ENCODE measurements around the gene MED6.

The MED6 gene

DNA sequence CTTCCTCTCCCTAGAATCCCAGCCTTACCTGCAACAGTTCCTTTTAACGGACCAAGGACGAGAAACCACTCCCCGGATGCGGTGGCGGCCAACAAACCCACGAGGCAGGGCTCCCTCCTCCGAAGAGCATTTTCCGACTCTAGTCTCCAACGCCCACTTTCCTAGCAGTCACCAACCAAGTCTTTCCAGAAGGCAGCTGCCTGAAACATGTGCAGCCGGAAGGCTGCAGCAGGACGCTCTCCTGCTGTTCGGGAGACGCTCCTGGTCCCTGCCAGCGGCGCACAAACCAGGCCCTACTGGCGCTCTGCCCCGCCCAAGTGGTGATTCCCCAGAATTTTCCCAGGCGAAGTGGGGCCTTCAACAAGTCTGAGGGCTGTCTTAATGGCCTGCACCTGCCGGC is 44.6 kb downstream of the MED6 start:
- no peaks in the 10 kb centered on the region for H3K4me1 ChIP-seq (ENCODE audit: control insufficient read depth in 1 of 2, insufficient read depth in 2 of 2, low read length in 2 of 2)
- H2BK120ac ChIP-seq (ENCODE audit: insufficient read depth, low read length, poor library complexity): no peak overlapping the region
- H3K27ac ChIP-seq (ENCODE audit: low read depth, low read length): no peak overlapping the region
- no peak overlapping the region for H3K4me2 ChIP-seq (ENCODE audit: low read length)
- WGBS (ENCODE audit: extremely low coverage, insufficient coverage, insufficient read length): no CpG with 5 or more reads among the region's 19 CpGs
- no peak overlapping the region for H4K12ac ChIP-seq (ENCODE audit: low read depth, low read length)
- no peak overlapping the region for H3K18ac ChIP-seq (ENCODE audit: low read length)
- H3K4me3 ChIP-seq (ENCODE audit: low read depth, low read length): no peak overlapping the region
- no peaks in the 10 kb centered on the region for H3K36me3 ChIP-seq (ENCODE audit: control insufficient read depth in 1 of 2, insufficient read depth in 2 of 2, low read length in 2 of 2)
- no peak overlapping the region for H3K14ac ChIP-seq (ENCODE audit: low read length)
- no peak overlapping the region for H2AK5ac ChIP-seq (ENCODE audit: low read length)
- no peaks in the 10 kb centered on the region for H3K79me2 ChIP-seq (ENCODE audit: control insufficient read depth, insufficient read depth, low read length, poor library complexity)
- H2BK5ac ChIP-seq (ENCODE audit: low read depth, low read length, poor library complexity): no peak overlapping the region
- peaks cover 2% of the 10 kb centered on the region for H3K9me3 ChIP-seq (ENCODE audit: insufficient read depth, low read depth, low read length)
- H4K8ac ChIP-seq (ENCODE audit: low read depth, low read length): no peak overlapping the region
- no peak overlapping the region for H3K9ac ChIP-seq (ENCODE audit: low read length)
- no peaks in the 10 kb centered on the region for H3K27me3 ChIP-seq (ENCODE audit: insufficient read depth, low read length)
- no peak overlapping the region for H2AFZ ChIP-seq (ENCODE audit: insufficient read depth, low read length, poor library complexity)
- no peak for DNase-seq
- H3K4ac ChIP-seq (ENCODE audit: low read depth, low read length): no peak overlapping the region
- H2BK12ac ChIP-seq (ENCODE audit: low read length): no peak overlapping the region
- H3K79me1 ChIP-seq (ENCODE audit: low read length): no peaks in the 10 kb centered on the region
- no peak overlapping the region for H3K23ac ChIP-seq (ENCODE audit: low read length)
- no peak overlapping the region for H4K91ac ChIP-seq (ENCODE audit: low read depth, low read length)

DNA sequence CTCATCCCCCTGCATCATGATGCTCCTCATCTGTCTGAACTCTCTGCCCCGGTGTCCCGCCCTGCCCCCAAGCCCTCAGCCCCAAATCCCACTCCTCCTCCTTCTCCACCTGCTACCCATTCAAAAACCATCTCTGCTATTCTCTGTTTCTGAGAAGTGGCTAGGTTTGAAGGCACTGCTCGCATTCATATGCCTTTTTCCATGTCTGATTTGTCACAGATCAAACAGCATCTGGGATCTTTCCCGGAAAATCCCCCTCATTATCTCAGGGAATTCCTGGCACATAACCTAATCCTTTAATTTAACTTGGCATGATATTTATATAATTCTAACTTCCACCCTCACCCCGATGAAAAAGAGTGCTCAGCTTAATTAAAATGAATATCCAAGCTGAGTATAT is 62.4 kb downstream of the MED6 start:
- no CpG with 5 or more reads among the region's 5 CpGs for WGBS (ENCODE audit: extremely low coverage, insufficient coverage, insufficient read length)
- Histone ChIP-seq H4K12ac (ENCODE audit: low read depth, low read length) (no peak overlapping the region), H2BK120ac (ENCODE audit: insufficient read depth, low read length, poor library complexity) (no peak overlapping the region), H2BK5ac (ENCODE audit: low read depth, low read length, poor library complexity) (no peak overlapping the region), H3K27ac (ENCODE audit: low read depth, low read length) (no peak overlapping the region), H2BK12ac (ENCODE audit: low read length) (no peak overlapping the region), H2AK5ac (ENCODE audit: low read length) (no peak overlapping the region), H3K4me3 (ENCODE audit: low read depth, low read length) (no peak overlapping the region), H3K4ac (ENCODE audit: low read depth, low read length) (no peak overlapping the region), H3K18ac (ENCODE audit: low read length) (no peak overlapping the region), H3K9ac (ENCODE audit: low read length) (no peak overlapping the region), H3K9me3 (ENCODE audit: insufficient read depth, low read depth, low read length) (peaks cover 8% of the 10 kb centered on the region), H3K79me1 (ENCODE audit: low read length) (no peaks in the 10 kb centered on the region), H3K79me2 (ENCODE audit: control insufficient read depth, insufficient read depth, low read length, poor library complexity) (no peaks in the 10 kb centered on the region), H2AFZ (ENCODE audit: insufficient read depth, low read length, poor library complexity) (no peak overlapping the region), H3K27me3 (ENCODE audit: insufficient read depth, low read length) (no peaks in the 10 kb centered on the region), H4K91ac (ENCODE audit: low read depth, low read length) (no peak overlapping the region), H3K4me1 (ENCODE audit: control insufficient read depth in 1 of 2, insufficient read depth in 2 of 2, low read length in 2 of 2) (no peaks in the 10 kb centered on the region), H3K36me3 (ENCODE audit: control insufficient read depth in 1 of 2, insufficient read depth in 2 of 2, low read length in 2 of 2) (peaks cover 2 to 3% of the 10 kb centered on the region in 2 experiments), H3K23ac (ENCODE audit: low read length) (no peak overlapping the region), H3K4me2 (ENCODE audit: low read length) (no peak overlapping the region), H3K14ac (ENCODE audit: low read length) (no peak overlapping the region), H4K8ac (ENCODE audit: low read depth, low read length) (no peak overlapping the region)
- no peak for DNase-seq

DNA sequence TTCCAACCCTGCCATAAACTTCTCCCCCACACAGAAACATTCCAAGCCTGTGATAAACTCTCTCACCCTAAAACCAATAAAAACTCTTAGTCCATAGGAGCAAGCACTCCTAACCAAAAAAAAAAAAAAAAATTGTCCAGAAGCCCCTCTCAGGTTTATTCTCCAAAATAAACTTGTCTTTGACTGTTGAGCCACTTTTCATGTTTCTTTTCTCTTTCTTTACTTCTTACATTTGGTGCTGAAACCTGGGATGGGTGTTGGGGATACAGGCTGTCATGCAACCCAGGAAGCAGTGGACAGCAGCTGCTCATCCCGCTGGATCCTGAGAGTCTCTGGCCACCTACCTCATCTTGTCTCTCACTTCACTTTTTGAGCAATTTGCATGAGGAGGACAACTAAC is 63.6 kb downstream of the MED6 start:
- H3K4me2 ChIP-seq (ENCODE audit: low read length): no peak overlapping the region
- H3K9ac ChIP-seq (ENCODE audit: low read length): no peak overlapping the region
- H3K14ac ChIP-seq (ENCODE audit: low read length): no peak overlapping the region
- H4K91ac ChIP-seq (ENCODE audit: low read depth, low read length): no peak overlapping the region
- no peak overlapping the region for H3K4me3 ChIP-seq (ENCODE audit: low read depth, low read length)
- H3K23ac ChIP-seq (ENCODE audit: low read length): no peak overlapping the region
- no peak overlapping the region for H3K27ac ChIP-seq (ENCODE audit: low read depth, low read length)
- no peaks in the 10 kb centered on the region for H3K79me1 ChIP-seq (ENCODE audit: low read length)
- no CpG with 5 or more reads among the region's 1 CpG for WGBS (ENCODE audit: extremely low coverage, insufficient coverage, insufficient read length)
- no peak overlapping the region for H4K12ac ChIP-seq (ENCODE audit: low read depth, low read length)
- no peak overlapping the region for H2BK120ac ChIP-seq (ENCODE audit: insufficient read depth, low read length, poor library complexity)
- peaks cover 2 to 3% of the 10 kb centered on the region in 2 experiments for H3K36me3 ChIP-seq (ENCODE audit: control insufficient read depth in 1 of 2, insufficient read depth in 2 of 2, low read length in 2 of 2)
- no peak overlapping the region for H2BK12ac ChIP-seq (ENCODE audit: low read length)
- H3K4me1 ChIP-seq (ENCODE audit: control insufficient read depth in 1 of 2, insufficient read depth in 2 of 2, low read length in 2 of 2): no peaks in the 10 kb centered on the region
- peaks cover 8% of the 10 kb centered on the region for H3K9me3 ChIP-seq (ENCODE audit: insufficient read depth, low read depth, low read length)
- H3K27me3 ChIP-seq (ENCODE audit: insufficient read depth, low read length): no peaks in the 10 kb centered on the region
- no peak overlapping the region for H3K4ac ChIP-seq (ENCODE audit: low read depth, low read length)
- no peak overlapping the region for H2BK5ac ChIP-seq (ENCODE audit: low read depth, low read length, poor library complexity)
- no peak overlapping the region for H3K18ac ChIP-seq (ENCODE audit: low read length)
- no peak overlapping the region for H4K8ac ChIP-seq (ENCODE audit: low read depth, low read length)
- H2AK5ac ChIP-seq (ENCODE audit: low read length): no peak overlapping the region
- DNase-seq: no peak
- no peak overlapping the region for H2AFZ ChIP-seq (ENCODE audit: insufficient read depth, low read length, poor library complexity)
- no peaks in the 10 kb centered on the region for H3K79me2 ChIP-seq (ENCODE audit: control insufficient read depth, insufficient read depth, low read length, poor library complexity)

DNA sequence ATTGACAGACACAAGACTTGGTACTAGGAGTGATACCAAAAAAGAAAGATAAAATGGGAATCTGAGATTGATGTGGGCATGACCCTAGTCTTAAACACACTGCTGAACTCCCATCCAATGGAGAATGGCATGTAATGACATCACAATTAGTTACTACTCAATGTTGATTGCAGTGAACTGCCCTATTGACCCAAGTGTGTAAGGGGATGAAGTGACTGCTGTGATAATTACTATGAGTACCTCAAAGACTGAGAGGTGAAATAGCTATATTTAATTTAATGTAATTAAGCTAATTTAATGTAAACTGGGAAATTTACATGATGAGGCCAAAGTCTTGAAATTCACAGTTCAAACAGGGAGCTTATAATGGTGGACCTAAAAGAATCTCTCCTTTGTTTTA is 65.6 kb downstream of the MED6 start, which contains the start of gene ADAM20:
ADAM20 (minus strand) TSS at position 101 of the 400 bp plus-strand sequence. CDS start 10,247 bp downstream, outside the sequence.
- no peak within 1 kb of the TSS for H3K4ac ChIP-seq (ENCODE audit: low read depth, low read length)
- H3K18ac ChIP-seq (ENCODE audit: low read length): no peak within 1 kb of the TSS
- no peak within 1 kb of the TSS for H3K23ac ChIP-seq (ENCODE audit: low read length)
- H4K8ac ChIP-seq (ENCODE audit: low read depth, low read length): no peak within 1 kb of the TSS
- H4K91ac ChIP-seq (ENCODE audit: low read depth, low read length): no peak within 1 kb of the TSS
- H2AK5ac ChIP-seq (ENCODE audit: low read length): no peak within 1 kb of the TSS
- H3K4me1 ChIP-seq (ENCODE audit: control insufficient read depth in 1 of 2, insufficient read depth in 2 of 2, low read length in 2 of 2): no peaks in the 10 kb centered on the region
- no peak within 1 kb of the TSS for H2AFZ ChIP-seq (ENCODE audit: insufficient read depth, low read length, poor library complexity)
- H3K36me3 ChIP-seq (ENCODE audit: control insufficient read depth in 1 of 2, insufficient read depth in 2 of 2, low read length in 2 of 2): peaks cover 2 to 3% of the 10 kb centered on the region in 2 experiments
- no peak within 1 kb of the TSS for H3K14ac ChIP-seq (ENCODE audit: low read length)
- H3K27ac ChIP-seq (ENCODE audit: low read depth, low read length): no peak within 1 kb of the TSS
- H2BK12ac ChIP-seq (ENCODE audit: low read length): no peak within 1 kb of the TSS
- no peak for DNase-seq
- H3K27me3 ChIP-seq (ENCODE audit: insufficient read depth, low read length): no peaks in the 10 kb centered on the region
- no peak within 1 kb of the TSS for H2BK120ac ChIP-seq (ENCODE audit: insufficient read depth, low read length, poor library complexity)
- H3K4me2 ChIP-seq (ENCODE audit: low read length): no peak within 1 kb of the TSS
- no peak within 1 kb of the TSS for H3K4me3 ChIP-seq (ENCODE audit: low read depth, low read length)
- no peak within 1 kb of the TSS for H2BK5ac ChIP-seq (ENCODE audit: low read depth, low read length, poor library complexity)
- peaks cover 8% of the 10 kb centered on the region for H3K9me3 ChIP-seq (ENCODE audit: insufficient read depth, low read depth, low read length)
- no peak within 1 kb of the TSS for H3K9ac ChIP-seq (ENCODE audit: low read length)
- no peaks in the 10 kb centered on the region for H3K79me2 ChIP-seq (ENCODE audit: control insufficient read depth, insufficient read depth, low read length, poor library complexity)
- no peak within 1 kb of the TSS for H4K12ac ChIP-seq (ENCODE audit: low read depth, low read length)
- no peaks in the 10 kb centered on the region for H3K79me1 ChIP-seq (ENCODE audit: low read length)

Measured in trophoblast cell (in vitro differentiated cells and primary cell).